ENCODE results near the gene NKX1-1.
"Not testable (repeated sequence)": the region's sequence is repeated elsewhere in the genome, so short reads cannot be mapped to it uniquely, and the experiment has no call there.

The NKX1-1 gene

GRCh38 chr4:1445716-1446445 lies 39.6 kb upstream of the NKX1-1 start:
- Histone ChIP-seq H3K27ac (ENCODE audit: low read length) (no peak overlapping the region), H3K36me3 (ENCODE audit: insufficient read depth, low read length) (no peaks in the 10 kb centered on the region), H3K4me2 (ENCODE audit: insufficient read depth, low read length) (no peak overlapping the region), H3K27me3 (ENCODE audit: insufficient read depth, low read length, poor library complexity) (no peaks in the 10 kb centered on the region), H3K4me1 (ENCODE audit: insufficient read depth, low read length) (no peaks in the 10 kb centered on the region), H3K9ac (ENCODE audit: low read depth, low read length) (no peak overlapping the region), H3K79me2 (ENCODE audit: insufficient read depth, low read length) (no peaks in the 10 kb centered on the region), H4K20me1 (ENCODE audit: insufficient read depth, low read length) (no peaks in the 10 kb centered on the region), H3K9me3 (ENCODE audit: insufficient read depth, low read length, severe bottlenecking) (no peaks in the 10 kb centered on the region), H2AFZ (ENCODE audit: low read depth, low read length) (no peak overlapping the region), H3K4me3 (ENCODE audit: low read depth in 1 of 2, low read length in 2 of 2) (no peak overlapping the region)
- ATAC-seq (ENCODE audit: insufficient read depth, low read depth) (no peak), DNase-seq (no peak)
- no peak for TF ChIP-seq EZH2 (IDR thresholded peaks at IDR 0.05; ENCODE audit: borderline replicate concordance, low read depth, low read length, severe bottlenecking)
- TF ChIP-seq, protein P1, sequence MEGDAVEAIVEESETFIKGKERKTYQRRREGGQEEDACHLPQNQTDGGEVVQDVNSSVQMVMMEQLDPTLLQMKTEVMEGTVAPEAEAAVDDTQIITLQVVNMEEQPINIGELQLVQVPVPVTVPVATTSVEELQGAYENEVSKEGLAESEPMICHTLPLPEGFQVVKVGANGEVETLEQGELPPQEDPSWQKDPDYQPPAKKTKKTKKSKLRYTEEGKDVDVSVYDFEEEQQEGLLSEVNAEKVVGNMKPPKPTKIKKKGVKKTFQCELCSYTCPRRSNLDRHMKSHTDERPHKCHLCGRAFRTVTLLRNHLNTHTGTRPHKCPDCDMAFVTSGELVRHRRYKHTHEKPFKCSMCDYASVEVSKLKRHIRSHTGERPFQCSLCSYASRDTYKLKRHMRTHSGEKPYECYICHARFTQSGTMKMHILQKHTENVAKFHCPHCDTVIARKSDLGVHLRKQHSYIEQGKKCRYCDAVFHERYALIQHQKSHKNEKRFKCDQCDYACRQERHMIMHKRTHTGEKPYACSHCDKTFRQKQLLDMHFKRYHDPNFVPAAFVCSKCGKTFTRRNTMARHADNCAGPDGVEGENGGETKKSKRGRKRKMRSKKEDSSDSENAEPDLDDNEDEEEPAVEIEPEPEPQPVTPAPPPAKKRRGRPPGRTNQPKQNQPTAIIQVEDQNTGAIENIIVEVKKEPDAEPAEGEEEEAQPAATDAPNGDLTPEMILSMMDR (IDR thresholded peaks at IDR 0.05; ENCODE audit: borderline replicate concordance, extremely low read depth, low read length, poor library complexity, severe bottlenecking) = no peak

DNA sequence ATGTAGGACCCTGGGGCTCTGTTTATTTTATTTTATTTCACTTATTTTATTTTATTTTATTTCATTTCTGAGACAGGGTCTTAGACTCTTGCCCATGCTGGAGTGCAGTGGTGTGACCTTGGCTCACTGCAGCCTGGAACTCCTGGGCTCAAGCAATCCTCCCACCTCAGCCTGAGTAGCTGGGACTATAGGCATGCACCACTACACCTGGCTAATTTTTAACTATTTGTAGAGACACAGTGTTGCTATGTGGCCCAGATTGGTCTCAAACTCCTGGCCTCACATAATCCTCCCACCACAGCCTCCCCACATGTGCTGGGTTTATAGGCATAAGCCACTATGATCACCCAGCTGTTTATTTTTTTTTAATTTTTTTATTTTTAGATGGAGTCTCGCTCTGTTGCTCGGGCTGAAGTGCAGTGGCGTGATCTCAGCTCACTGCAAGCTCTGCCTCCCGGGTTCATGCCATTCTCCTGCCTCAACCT lies 37.5 kb upstream of the NKX1-1 start:
- not testable (repeated sequence) for DNase-seq; H3K9ac ChIP-seq (ENCODE audit: low read depth, low read length); H3K27me3 ChIP-seq (ENCODE audit: insufficient read depth, low read length, poor library complexity); H3K4me1 ChIP-seq (ENCODE audit: insufficient read depth, low read length); H2AFZ ChIP-seq (ENCODE audit: low read depth, low read length); H3K79me2 ChIP-seq (ENCODE audit: insufficient read depth, low read length); H4K20me1 ChIP-seq (ENCODE audit: insufficient read depth, low read length); ATAC-seq (ENCODE audit: insufficient read depth, low read depth); H3K4me2 ChIP-seq (ENCODE audit: insufficient read depth, low read length); H3K4me3 ChIP-seq (ENCODE audit: low read depth in 1 of 2, low read length in 2 of 2); H3K36me3 ChIP-seq (ENCODE audit: insufficient read depth, low read length); H3K9me3 ChIP-seq (ENCODE audit: insufficient read depth, low read length, severe bottlenecking); H3K27ac ChIP-seq (ENCODE audit: low read length)

GRCh38 chr4:1427010-1427409 lies 20.8 kb upstream of the NKX1-1 start:
- DNase-seq (no peak), ATAC-seq (ENCODE audit: insufficient read depth, low read depth) (no peak)
- Histone ChIP-seq H3K9ac (ENCODE audit: low read depth, low read length) (no peak overlapping the region), H3K9me3 (ENCODE audit: insufficient read depth, low read length, severe bottlenecking) (no peaks in the 10 kb centered on the region), H3K4me3 (ENCODE audit: low read depth in 1 of 2, low read length in 2 of 2) (no peak overlapping the region), H3K27ac (ENCODE audit: low read length) (no peak overlapping the region), H3K4me2 (ENCODE audit: insufficient read depth, low read length) (no peak overlapping the region), H3K4me1 (ENCODE audit: insufficient read depth, low read length) (no peaks in the 10 kb centered on the region), H3K27me3 (ENCODE audit: insufficient read depth, low read length, poor library complexity) (no peaks in the 10 kb centered on the region), H3K79me2 (ENCODE audit: insufficient read depth, low read length) (no peaks in the 10 kb centered on the region), H3K36me3 (ENCODE audit: insufficient read depth, low read length) (no peaks in the 10 kb centered on the region), H2AFZ (ENCODE audit: low read depth, low read length) (no peak overlapping the region), H4K20me1 (ENCODE audit: insufficient read depth, low read length) (no peaks in the 10 kb centered on the region)
- TF ChIP-seq, protein P1 (IDR thresholded peaks at IDR 0.05; ENCODE audit: borderline replicate concordance, extremely low read depth, low read length, poor library complexity, severe bottlenecking) = no peak
- no peak for TF ChIP-seq EZH2 (IDR thresholded peaks at IDR 0.05; ENCODE audit: borderline replicate concordance, low read depth, low read length, severe bottlenecking)

- no peak overlapping the region for H3K4me3 ChIP-seq (ENCODE audit: low read depth in 1 of 2, low read length in 2 of 2)
- no peak for DNase-seq
- H3K27ac ChIP-seq (ENCODE audit: low read length) = no peak overlapping the region
- H3K36me3 ChIP-seq (ENCODE audit: insufficient read depth, low read length) = no peaks in the 10 kb centered on the region
- H3K9me3 ChIP-seq (ENCODE audit: insufficient read depth, low read length, severe bottlenecking) = no peaks in the 10 kb centered on the region
- TF ChIP-seq, protein P1 (IDR thresholded peaks at IDR 0.05; ENCODE audit: borderline replicate concordance, extremely low read depth, low read length, poor library complexity, severe bottlenecking) = no peak
- no peak for TF ChIP-seq EZH2 (IDR thresholded peaks at IDR 0.05; ENCODE audit: borderline replicate concordance, low read depth, low read length, severe bottlenecking)
- no peak overlapping the region for H3K9ac ChIP-seq (ENCODE audit: low read depth, low read length)
- no peak for ATAC-seq (ENCODE audit: insufficient read depth, low read depth)
- no peaks in the 10 kb centered on the region for H3K79me2 ChIP-seq (ENCODE audit: insufficient read depth, low read length)
- no peaks in the 10 kb centered on the region for H3K27me3 ChIP-seq (ENCODE audit: insufficient read depth, low read length, poor library complexity)
- H3K4me2 ChIP-seq (ENCODE audit: insufficient read depth, low read length) = no peak overlapping the region
- no peaks in the 10 kb centered on the region for H3K4me1 ChIP-seq (ENCODE audit: insufficient read depth, low read length)
- H4K20me1 ChIP-seq (ENCODE audit: insufficient read depth, low read length) = peaks cover 2% of the 10 kb centered on the region; the same call in 1 of the 2 replicates
- no peak overlapping the region for H2AFZ ChIP-seq (ENCODE audit: low read depth, low read length)
Observed at GRCh38 chr4:1421657-1422056, 15.4 kb upstream of the NKX1-1 start.
